ENCODE measurements around the gene DDA1. TPM values are rescaled to one million over a fixed set of nuclear protein-coding genes. Genes with fewer than 3 reads are reported as not detected.

DDA1 gene
- total and polyA plus RNA-seq, 7 experiments from 2014 or later = 19.7 to 41.9 (median 37.2) TPM

GRCh38 chr19:17348700-17349099, 39.3 kb downstream of the DDA1 start:
- ChIA-PET CTCF (interaction anchor here (1.6 kb wide), 1 partner anchor 71 kb away, joined by 5 read pairs; the partner anchor contains the start of gene MVB12A), POLR2A (no interaction called here)
- Histone ChIP-seq H3K27ac (ENCODE audit: low read depth, low read length) (no peak overlapping the region), H3K4me3 (ENCODE audit: low read length) (no peak overlapping the region), H3K9me3 (ENCODE audit: control insufficient read depth in 2 of 3, low read length in 3 of 3) (no peaks in the 10 kb centered on the region), H3K27me3 (ENCODE audit: control insufficient read depth in 2 of 2, insufficient read depth in 2 of 2, low read length in 2 of 2) (peaks cover 0 to 2% of the 10 kb centered on the region in 2 donors), H3K36me3 (ENCODE audit: control insufficient read depth in 2 of 3, insufficient read depth in 3 of 3, low read length in 3 of 3) (no peaks in the 10 kb centered on the region), H3K4me1 (ENCODE audit: control insufficient read depth in 2 of 2, insufficient read depth in 2 of 2, low read length in 2 of 2) (peaks cover 0 to 5% of the 10 kb centered on the region in 2 donors)
- Mint-ChIP-seq H3K4me3 (no peak overlapping the region), H3K27me3 (peaks cover 12 to 27% (median 13%) of the 10 kb centered on the region in 5 donors), H3K36me3 (no peaks in the 10 kb centered on the region), H3K4me1 (peaks cover 0 to 23% (median 6%) of the 10 kb centered on the region in 7 donors), H3K27ac (no peak overlapping the region), H3K9me3 (peaks cover 0 to 1% (median 0%) of the 10 kb centered on the region in 11 donors)
- DNase-seq (no peak), ATAC-seq (no peak)
- intact Hi-C loops (cut with micrococcal nuclease) = no loop called here

DNA sequence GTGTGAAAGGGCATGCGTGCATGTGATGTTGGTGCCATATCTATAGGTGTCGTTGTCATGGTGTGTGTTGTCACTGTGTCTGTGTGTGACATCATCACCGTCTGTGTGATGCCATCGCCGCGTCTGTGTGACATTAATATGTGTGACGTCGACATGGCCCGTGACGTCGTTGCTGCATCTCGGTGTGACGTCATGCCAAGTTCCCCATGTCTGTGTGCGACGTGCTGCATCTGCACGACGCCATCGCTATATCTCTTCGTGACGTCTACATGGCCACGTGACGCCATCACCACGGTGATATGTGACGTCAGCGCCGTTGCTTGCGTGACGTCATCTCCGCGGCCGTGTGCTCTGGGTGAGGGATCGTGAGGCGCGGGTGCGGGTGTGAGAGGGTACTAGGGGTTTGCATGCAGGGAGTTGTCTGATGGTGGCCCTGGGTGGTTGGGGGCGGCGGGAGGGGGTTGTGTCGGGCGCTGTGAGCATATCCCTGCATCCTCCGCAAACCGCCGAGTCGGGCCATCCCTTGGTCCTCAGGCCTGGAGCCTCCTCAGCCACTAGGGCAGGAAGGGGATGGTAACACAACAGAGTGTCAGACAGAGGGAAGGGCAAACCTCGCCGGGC, 42.6 kb downstream of the DDA1 start:
- Mint-ChIP-seq H3K27me3 (peaks cover 12 to 28% (median 13%) of the 10 kb centered on the region in 5 donors), H3K36me3 (no peaks in the 10 kb centered on the region), H3K4me1 (peaks cover 0 to 17% (median 0%) of the 10 kb centered on the region in 7 donors), H3K4me3 (no peak overlapping the region), H3K9me3 (peaks cover 0 to 1% (median 0%) of the 10 kb centered on the region in 11 donors), H3K27ac (no peak overlapping the region)
- no peaks in the 10 kb centered on the region for H3K36me3 ChIP-seq (ENCODE audit: control insufficient read depth in 2 of 3, insufficient read depth in 3 of 3, low read length in 3 of 3)
- no peak overlapping the region for H3K27ac ChIP-seq (ENCODE audit: low read depth, low read length)
- peaks cover 0 to 2% of the 10 kb centered on the region in 2 donors for H3K27me3 ChIP-seq (ENCODE audit: control insufficient read depth in 2 of 2, insufficient read depth in 2 of 2, low read length in 2 of 2)
- no peak for DNase-seq
- H3K4me3 ChIP-seq (ENCODE audit: low read length) = no peak overlapping the region
- CTCF ChIA-PET = no interaction called here
- no peaks in the 10 kb centered on the region for H3K9me3 ChIP-seq (ENCODE audit: control insufficient read depth in 2 of 3, low read length in 3 of 3)
- no peak for ATAC-seq
- no peaks in the 10 kb centered on the region for H3K4me1 ChIP-seq (ENCODE audit: control insufficient read depth in 2 of 2, insufficient read depth in 2 of 2, low read length in 2 of 2)
- intact Hi-C loops (cut with micrococcal nuclease) = no loop called here
- POLR2A ChIA-PET = no interaction called here

DNA sequence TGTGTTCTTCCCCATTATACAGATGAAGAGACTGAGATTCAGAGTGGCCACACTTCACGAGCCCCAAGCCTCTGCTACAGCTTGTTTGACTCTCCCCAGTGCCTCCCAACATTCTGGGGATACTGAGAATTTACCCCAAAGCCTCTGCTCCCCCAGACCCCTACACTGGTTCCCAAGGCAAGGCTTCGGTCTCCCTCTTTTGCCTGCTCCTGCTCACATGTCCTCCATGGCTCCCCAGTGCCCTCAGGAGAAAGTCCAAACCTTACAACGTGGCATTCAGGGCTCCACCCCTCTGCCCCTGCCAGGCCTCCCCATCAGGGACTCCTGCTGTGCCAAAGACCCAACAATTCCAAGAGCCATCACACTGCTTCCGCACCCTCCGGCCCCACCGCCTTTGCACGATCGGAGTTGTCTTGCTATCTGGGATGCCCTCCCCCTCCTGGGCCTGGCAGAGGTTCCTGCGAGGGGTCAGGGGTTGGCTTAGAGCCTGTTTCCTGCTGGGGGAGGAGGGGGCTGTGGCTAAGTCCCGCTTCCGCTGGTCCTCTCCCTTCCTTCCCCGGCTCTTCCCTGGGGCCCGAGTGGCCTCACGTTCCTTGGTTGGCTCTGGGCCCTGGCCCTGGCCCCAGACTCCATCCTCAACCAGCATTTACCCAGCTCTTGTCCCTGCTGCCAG, 43.4 kb downstream of the DDA1 start:
- no peak overlapping the region for H3K4me3 Mint-ChIP-seq
- no peaks in the 10 kb centered on the region for H3K36me3 Mint-ChIP-seq
- peaks cover 10 to 25% (median 13%) of the 10 kb centered on the region in 5 donors for H3K27me3 Mint-ChIP-seq
- ChIA-PET CTCF (no interaction called here), POLR2A (no interaction called here)
- DNase-seq (no peak), ATAC-seq (no peak)
- Histone ChIP-seq H3K36me3 (ENCODE audit: control insufficient read depth in 2 of 3, insufficient read depth in 3 of 3, low read length in 3 of 3) (no peaks in the 10 kb centered on the region), H3K4me1 (ENCODE audit: control insufficient read depth in 2 of 2, insufficient read depth in 2 of 2, low read length in 2 of 2) (no peaks in the 10 kb centered on the region), H3K27ac (ENCODE audit: low read depth, low read length) (no peak overlapping the region), H3K27me3 (ENCODE audit: control insufficient read depth in 2 of 2, insufficient read depth in 2 of 2, low read length in 2 of 2) (peaks cover 0 to 2% of the 10 kb centered on the region in 2 donors), H3K4me3 (ENCODE audit: low read length) (no peak overlapping the region), H3K9me3 (ENCODE audit: control insufficient read depth in 2 of 3, low read length in 3 of 3) (no peaks in the 10 kb centered on the region)
- peaks cover 0 to 1% (median 0%) of the 10 kb centered on the region in 11 donors for H3K9me3 Mint-ChIP-seq
- peak overlapping the region in 1 of 9 donors; percentile 62 for H3K27ac Mint-ChIP-seq
- H3K4me1 Mint-ChIP-seq = peaks cover 0 to 12% (median 0%) of the 10 kb centered on the region in 7 donors
- intact Hi-C loops (cut with micrococcal nuclease) = no loop called here

DNA sequence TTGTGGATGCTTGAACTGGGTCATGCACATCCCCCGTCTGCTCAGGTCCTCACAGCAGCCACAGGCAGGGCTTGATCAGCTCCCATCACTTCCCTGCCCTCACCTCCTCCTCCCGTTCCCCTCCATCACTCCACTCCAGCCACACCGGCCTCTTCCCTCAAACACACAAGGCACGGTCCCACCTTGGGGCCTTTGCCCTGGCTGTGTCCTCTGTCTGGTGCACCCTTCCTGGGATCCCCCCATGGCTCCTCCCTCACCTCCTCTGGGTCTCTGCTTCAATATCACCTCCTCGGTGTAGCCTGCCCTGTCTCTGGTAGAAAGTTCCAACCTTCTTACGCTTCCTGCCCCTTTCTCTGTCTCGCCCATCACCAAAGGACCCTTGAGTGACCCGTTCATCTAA, 44.0 kb downstream of the DDA1 start:
- ATAC-seq (no peak), DNase-seq (no peak)
- H3K27me3 Mint-ChIP-seq = peaks cover 7 to 22% (median 12%) of the 10 kb centered on the region in 5 donors
- Histone ChIP-seq H3K27me3 (ENCODE audit: control insufficient read depth in 2 of 2, insufficient read depth in 2 of 2, low read length in 2 of 2) (peaks cover 0 to 2% of the 10 kb centered on the region in 2 donors), H3K4me3 (ENCODE audit: low read length) (no peak overlapping the region), H3K36me3 (ENCODE audit: control insufficient read depth in 2 of 3, insufficient read depth in 3 of 3, low read length in 3 of 3) (no peaks in the 10 kb centered on the region), H3K9me3 (ENCODE audit: control insufficient read depth in 2 of 3, low read length in 3 of 3) (no peaks in the 10 kb centered on the region), H3K4me1 (ENCODE audit: control insufficient read depth in 2 of 2, insufficient read depth in 2 of 2, low read length in 2 of 2) (no peaks in the 10 kb centered on the region), H3K27ac (ENCODE audit: low read depth, low read length) (no peak overlapping the region)
- H3K27ac Mint-ChIP-seq = no peak overlapping the region
- peaks cover 0 to 1% (median 0%) of the 10 kb centered on the region in 11 donors for H3K9me3 Mint-ChIP-seq
- ChIA-PET CTCF (no interaction called here), POLR2A (no interaction called here)
- H3K36me3 Mint-ChIP-seq = no peaks in the 10 kb centered on the region
- no peak overlapping the region for H3K4me3 Mint-ChIP-seq
- intact Hi-C loops (cut with micrococcal nuclease) = no loop called here
- H3K4me1 Mint-ChIP-seq = peaks cover 0 to 12% (median 0%) of the 10 kb centered on the region in 7 donors

- H3K27me3 Mint-ChIP-seq = peaks cover 0 to 12% (median under 1%) of the 10 kb centered on the region in 5 donors
- Histone ChIP-seq H3K4me3 (ENCODE audit: low read length) (no peak overlapping the region), H3K4me1 (ENCODE audit: control insufficient read depth in 2 of 2, insufficient read depth in 2 of 2, low read length in 2 of 2) (no peaks in the 10 kb centered on the region), H3K27ac (ENCODE audit: low read depth, low read length) (no peak overlapping the region), H3K27me3 (ENCODE audit: control insufficient read depth in 2 of 2, insufficient read depth in 2 of 2, low read length in 2 of 2) (no peaks in the 10 kb centered on the region), H3K36me3 (ENCODE audit: control insufficient read depth in 2 of 3, insufficient read depth in 3 of 3, low read length in 3 of 3) (no peaks in the 10 kb centered on the region), H3K9me3 (ENCODE audit: control insufficient read depth in 2 of 3, low read length in 3 of 3) (no peaks in the 10 kb centered on the region)
- no peak overlapping the region for H3K4me3 Mint-ChIP-seq
- intact Hi-C loops (cut with micrococcal nuclease) = no loop called here
- ATAC-seq = no peak
- ChIA-PET POLR2A (interaction anchor here (0.9 kb wide), 1 partner anchor 10 kb away, joined by 3 read pairs; no protein-coding TSS in a partner anchor), CTCF (no interaction called here)
- H3K36me3 Mint-ChIP-seq = no peaks in the 10 kb centered on the region
- no peak overlapping the region for H3K27ac Mint-ChIP-seq
- H3K4me1 Mint-ChIP-seq = no peaks in the 10 kb centered on the region
- H3K9me3 Mint-ChIP-seq = no peaks in the 10 kb centered on the region
- DNase-seq = no peak
These were observed 47.8 kb downstream of the DDA1 start for GRCh38 chr19:17357078-17357666.

GRCh38 chr19:17357724-17358123, 48.4 kb downstream of the DDA1 start:
- ChIA-PET CTCF (no interaction called here), POLR2A (interaction anchor here (0.9 kb wide), 1 partner anchor 10 kb away, joined by 3 read pairs; no protein-coding TSS in a partner anchor)
- no peak overlapping the region for H3K27ac Mint-ChIP-seq
- no peak overlapping the region for H3K4me3 ChIP-seq (ENCODE audit: low read length)
- H3K36me3 ChIP-seq (ENCODE audit: control insufficient read depth in 2 of 3, insufficient read depth in 3 of 3, low read length in 3 of 3) = no peaks in the 10 kb centered on the region
- H3K27me3 ChIP-seq (ENCODE audit: control insufficient read depth in 2 of 2, insufficient read depth in 2 of 2, low read length in 2 of 2) = no peaks in the 10 kb centered on the region
- H3K9me3 ChIP-seq (ENCODE audit: control insufficient read depth in 2 of 3, low read length in 3 of 3) = no peaks in the 10 kb centered on the region
- H3K4me1 Mint-ChIP-seq = peaks cover 0 to 2% (median 0%) of the 10 kb centered on the region in 7 donors
- no peak for DNase-seq
- H3K9me3 Mint-ChIP-seq = no peaks in the 10 kb centered on the region
- no peak overlapping the region for H3K27ac ChIP-seq (ENCODE audit: low read depth, low read length)
- intact Hi-C loops (cut with micrococcal nuclease) = no loop called here
- no peak for ATAC-seq
- H3K36me3 Mint-ChIP-seq = no peaks in the 10 kb centered on the region
- H3K4me1 ChIP-seq (ENCODE audit: control insufficient read depth in 2 of 2, insufficient read depth in 2 of 2, low read length in 2 of 2) = no peaks in the 10 kb centered on the region
- H3K27me3 Mint-ChIP-seq = peaks cover 0 to 12% (median 0%) of the 10 kb centered on the region in 5 donors
- no peak overlapping the region for H3K4me3 Mint-ChIP-seq

All from naive thymus-derived CD4-positive, alpha-beta T cell (primary cell).